Eye (tissue), 1 donor: ENCODE data around the gene FRA10AC1.
A peak's percentile ranks its signal among the peaks of the same experiment; 100 is the strongest.

Experiments used
- DNase-seq: peaks from one replicate; pipeline ENCODE4 v3.0.0-alpha.2; 2015

The FRA10AC1 gene, protein sequence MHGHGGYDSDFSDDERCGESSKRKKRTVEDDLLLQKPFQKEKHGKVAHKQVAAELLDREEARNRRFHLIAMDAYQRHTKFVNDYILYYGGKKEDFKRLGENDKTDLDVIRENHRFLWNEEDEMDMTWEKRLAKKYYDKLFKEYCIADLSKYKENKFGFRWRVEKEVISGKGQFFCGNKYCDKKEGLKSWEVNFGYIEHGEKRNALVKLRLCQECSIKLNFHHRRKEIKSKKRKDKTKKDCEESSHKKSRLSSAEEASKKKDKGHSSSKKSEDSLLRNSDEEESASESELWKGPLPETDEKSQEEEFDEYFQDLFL

DNA sequence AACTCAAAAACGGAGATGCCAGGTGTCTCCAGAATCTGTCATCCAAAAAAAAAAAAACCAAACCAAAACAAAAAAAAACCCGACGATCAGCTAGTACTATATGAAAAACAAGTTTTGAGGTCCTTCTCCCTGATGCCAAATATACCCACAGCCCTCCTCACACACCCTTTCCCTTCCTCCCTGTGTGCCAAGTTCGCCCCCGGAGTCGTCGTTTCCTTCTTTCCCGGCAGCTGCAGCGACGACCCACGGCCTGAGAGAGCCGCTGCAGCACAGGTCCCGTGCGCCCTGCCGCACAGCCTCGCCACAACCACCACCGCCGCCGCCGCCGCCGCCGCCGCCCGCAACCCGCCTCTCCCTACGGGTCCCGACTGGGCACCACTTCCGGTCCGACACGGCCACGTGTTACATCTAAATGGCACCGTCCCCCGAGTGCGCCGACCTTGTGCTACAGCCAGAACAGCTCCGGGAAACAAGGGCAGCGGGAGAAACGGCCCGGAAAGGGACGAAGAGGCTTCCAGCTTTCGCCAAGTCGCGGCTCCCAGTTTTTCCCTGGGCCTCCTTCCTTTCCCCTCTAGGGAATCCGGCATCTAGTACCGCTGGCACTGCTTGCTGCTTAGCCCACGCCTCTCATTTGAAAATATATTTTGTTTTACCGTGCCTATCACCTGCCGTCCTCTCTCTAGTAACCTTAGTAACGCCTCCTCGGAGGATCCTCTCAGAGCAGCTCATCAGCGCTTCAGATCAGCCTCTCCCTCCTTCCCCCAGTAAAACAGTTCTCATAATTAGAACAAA, at the start of gene FRA10AC1:
FRA10AC1 (minus strand) TSS at position 383 of the 792 bp plus-strand sequence. CDS start 2,486 bp downstream, outside the sequence.
- DNase-seq, result peak; percentile 99

DNA sequence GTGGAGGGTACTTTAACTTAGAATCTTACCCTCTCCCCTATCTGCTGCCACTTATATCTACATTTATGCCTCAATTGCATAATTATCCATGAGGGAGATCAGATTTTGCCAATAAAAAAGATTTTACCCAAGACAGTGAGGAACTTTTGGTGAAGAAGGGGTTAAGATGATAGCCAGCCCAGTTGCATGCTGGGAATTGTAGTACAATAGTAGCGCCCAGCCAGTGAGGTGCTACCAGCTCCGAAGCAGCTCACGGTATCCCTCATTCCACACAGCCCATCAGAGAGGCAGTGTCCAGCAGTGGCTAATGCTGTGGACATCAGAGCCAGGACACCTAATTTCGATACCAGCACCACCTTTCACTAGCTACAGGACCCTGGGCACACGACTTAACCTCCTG, 49.4 kb upstream of the FRA10AC1 start:
- DNase-seq, result peak; percentile 71

DNA sequence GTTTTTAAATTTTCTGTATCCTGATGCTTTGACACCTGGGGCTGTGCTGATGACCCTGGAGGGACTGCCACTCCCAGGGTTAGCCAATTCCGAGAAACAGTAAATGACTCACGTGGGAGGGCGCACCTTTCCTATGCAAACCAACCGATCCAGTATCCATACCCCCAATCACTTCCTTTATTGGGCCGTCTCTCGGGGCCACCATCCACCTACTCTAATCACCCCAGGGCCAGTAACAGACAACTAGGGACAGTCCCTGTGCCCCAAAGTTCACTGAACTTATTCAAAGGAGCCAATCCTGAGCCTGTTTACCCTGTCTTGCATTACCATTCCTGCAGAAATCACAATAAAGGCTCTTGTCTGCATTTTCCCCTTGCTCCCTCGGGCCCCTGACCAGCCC, 48.7 kb upstream of the FRA10AC1 start:
- no peak for DNase-seq

DNA sequence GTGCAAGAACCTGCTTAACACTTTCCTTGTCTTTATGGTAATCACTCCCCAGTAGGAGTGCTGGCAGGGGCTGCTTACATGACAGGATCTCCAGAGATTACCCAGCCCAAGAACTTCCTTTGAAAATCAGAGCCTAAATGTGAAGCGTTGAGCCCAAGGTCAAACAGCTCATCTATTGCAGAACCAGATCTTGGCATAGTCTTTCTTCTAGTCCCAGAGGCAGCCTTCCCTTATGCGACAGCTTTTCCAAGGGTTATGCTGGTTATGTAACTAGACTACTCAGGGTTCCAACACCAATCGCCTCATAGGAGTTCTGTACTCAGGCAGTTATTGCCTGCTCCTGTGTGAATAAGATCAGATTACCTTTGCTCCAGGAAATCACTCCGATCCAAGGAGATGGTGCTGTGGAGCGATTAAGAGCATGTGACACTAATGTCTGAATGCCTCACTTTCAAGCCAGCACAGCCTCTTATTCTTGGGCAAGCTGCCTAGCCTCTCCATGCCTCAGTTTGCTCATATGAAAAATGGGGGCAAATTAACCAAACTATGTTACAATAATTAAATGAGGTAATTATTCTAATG, 46.9 kb upstream of the FRA10AC1 start:
- peak; percentile 37 for DNase-seq

DNA sequence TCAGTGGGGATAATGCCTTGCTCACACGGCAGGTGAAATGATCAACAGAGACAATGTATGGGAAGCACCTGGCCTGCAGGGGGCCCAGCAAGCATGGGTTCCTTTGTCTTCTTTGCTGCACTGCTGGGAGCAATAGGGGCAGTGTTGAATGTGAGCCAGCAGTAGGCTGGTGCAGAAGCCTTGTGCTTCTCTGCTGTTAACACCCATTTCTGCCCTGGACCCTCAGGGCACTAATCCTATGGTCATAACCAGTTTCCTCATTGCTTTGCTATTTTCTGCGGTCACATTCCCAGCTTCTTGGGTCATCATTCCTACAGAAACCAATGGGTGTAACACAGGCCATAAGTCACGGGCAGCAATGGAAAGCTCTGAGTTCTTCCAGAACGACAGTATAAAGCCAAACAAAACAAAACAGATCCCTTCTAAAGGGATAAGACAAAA, 44.5 kb upstream of the FRA10AC1 start:
- DNase-seq, result peak; percentile 67

DNA sequence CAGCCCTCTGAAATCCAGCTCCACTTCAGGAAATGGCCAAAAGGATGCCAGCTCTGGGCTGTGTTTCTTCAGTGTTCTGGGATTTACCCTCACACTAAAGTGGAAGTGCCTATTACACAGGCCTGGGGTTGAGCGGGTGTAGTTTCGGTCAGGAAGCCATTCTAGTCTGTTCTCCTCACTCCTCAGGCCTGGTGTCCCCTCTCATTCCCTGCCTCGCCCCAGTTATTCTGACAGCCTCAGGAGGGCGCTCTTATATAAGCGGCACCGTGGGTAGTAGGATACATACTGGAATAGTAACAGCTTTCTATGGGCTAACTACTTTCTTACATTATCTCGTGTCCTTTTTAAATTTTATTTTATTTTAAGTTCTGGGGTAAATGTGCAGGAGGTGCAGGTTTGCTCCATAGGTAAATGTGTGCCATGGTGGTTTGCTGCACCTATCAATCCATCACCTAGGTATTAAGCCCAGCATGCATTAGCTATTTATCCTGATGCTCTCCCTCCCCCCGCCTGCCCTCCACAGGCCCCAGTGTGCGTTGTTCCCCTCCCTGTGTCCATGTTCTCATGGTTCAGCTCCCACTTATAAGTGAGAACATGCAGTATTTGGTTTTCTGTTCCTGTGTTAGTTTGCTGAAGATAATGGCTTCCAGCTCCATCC, 43.1 kb upstream of the FRA10AC1 start:
- no peak for DNase-seq

DNA sequence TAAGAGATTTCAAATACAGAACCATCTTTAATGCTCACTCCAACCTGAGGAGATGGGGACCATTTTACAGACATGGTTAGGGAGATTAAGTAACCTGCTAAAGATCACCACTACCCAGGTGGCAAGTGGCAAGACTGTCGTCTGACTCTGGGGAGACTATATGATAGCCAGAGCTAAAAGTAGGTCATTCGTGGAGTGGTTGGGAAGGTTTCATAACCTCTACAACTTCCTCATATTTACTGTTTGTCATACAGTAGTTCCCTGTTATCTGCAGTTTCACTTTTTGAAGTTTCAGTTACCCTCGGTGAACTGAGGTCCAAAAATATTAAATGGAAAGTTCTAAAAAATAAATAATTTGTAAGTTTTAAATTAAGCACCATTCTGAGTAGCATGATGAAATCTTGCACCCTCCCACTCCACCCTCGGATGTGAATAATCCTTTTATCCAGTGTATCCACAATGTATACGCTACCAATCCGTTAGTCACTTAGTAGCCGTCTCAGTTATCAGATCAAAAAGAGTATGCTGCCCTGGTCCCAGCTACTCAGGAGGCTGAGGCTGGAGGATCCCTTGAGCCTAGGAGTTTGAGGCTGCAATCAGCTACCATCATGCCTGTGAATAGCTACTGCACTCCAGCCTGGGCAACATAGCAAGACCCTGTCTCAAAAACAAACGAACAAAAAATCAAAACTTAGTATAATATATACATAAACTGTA, 40.4 kb upstream of the FRA10AC1 start:
- no peak for DNase-seq

DNA sequence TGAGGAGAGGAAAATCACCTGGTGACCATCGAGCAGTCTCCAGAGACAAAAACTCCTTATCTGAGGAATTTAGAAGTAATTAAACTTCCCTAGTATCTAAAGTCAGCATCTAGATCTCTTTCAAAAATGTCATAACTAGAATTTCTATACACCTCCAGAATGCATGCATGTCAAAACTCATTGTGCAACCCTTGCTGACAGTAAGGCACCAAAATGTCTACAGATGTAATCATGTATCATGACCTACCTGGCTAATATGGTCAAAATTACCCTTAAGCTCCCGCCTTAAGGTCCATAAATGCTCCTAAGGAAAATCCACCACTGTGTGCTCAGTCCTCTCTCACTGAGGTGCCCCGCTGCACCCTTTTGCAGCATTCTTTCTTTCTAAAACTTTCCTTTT, 39.0 kb upstream of the FRA10AC1 start:
- no peak for DNase-seq

DNA sequence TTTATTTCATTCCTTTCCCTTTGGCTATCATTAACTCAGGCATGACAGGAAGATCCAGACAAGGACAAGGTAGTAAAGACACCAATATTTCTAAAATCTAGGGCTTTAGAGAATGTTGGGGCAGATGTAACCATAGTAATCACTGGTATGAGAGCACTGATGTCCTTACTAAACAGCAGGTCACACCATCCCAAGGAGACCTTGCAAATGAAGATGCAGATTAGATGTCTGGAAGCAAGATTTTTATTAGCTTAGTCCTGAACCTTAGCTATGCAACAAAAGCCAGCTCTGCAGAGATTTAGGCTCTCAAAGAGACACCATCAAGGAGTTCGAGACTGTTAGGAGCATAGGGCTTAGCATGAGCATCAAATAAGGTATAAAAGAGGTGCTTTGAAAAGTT, 23.6 kb upstream of the FRA10AC1 start:
- DNase-seq, result no peak

DNA sequence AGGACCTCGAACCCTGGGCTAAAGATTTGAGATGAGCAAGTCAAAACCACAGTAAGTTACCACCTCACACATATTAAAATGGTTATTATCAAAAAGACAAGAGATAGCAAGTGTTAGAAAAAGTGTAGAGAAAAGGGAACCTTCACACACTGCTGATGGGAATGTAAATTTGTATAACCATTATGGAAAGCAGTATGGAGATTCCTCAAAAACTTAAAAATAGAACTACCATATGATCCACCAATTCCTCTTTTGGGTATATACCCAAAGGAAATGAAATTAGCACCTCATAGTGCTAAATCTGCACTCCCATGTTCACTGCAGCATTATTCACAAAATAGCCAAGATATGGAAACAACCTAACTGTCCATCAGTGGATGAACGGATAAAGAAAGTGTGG, 20.8 kb upstream of the FRA10AC1 start:
- DNase-seq, result no peak

DNA sequence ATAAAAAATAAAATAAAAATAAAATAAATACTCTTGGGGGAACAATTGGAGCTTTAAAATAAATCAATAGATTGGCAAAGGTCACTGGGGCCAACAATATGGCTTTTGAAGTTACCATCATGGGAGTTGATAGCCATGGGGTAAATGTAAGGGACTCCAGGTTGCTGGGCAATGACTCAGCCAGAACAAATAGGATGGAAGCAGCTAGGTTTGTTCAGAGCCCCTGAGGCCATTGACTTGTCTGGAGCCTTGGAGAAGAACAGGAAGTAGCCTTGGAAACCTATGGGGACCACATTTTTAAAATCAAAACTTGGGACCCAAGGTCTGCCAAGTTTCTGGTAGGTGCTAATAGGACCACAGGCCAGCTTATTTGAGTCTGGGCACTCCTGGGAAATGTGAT, 20.2 kb upstream of the FRA10AC1 start:
- DNase-seq, result no peak

DNA sequence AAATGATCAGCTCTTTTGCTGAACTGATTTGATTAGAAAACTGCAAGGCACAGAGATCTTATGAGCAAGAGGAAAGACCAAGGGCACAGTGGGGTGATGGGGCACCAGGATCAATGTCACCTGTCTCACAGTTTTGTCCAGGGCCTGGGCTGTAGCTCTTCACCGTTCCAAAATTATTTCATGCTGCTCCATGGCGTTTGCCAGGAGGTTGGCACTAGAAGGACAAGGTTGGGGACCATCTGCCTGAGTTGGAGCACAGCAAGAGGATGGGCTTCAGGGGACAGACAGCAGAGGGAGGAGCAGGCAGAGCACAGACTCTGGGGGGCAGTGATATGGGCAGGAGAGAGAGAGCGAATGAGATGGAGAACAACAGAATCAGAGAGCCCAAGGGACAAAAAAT, 17.5 kb upstream of the FRA10AC1 start:
- no peak for DNase-seq

DNA sequence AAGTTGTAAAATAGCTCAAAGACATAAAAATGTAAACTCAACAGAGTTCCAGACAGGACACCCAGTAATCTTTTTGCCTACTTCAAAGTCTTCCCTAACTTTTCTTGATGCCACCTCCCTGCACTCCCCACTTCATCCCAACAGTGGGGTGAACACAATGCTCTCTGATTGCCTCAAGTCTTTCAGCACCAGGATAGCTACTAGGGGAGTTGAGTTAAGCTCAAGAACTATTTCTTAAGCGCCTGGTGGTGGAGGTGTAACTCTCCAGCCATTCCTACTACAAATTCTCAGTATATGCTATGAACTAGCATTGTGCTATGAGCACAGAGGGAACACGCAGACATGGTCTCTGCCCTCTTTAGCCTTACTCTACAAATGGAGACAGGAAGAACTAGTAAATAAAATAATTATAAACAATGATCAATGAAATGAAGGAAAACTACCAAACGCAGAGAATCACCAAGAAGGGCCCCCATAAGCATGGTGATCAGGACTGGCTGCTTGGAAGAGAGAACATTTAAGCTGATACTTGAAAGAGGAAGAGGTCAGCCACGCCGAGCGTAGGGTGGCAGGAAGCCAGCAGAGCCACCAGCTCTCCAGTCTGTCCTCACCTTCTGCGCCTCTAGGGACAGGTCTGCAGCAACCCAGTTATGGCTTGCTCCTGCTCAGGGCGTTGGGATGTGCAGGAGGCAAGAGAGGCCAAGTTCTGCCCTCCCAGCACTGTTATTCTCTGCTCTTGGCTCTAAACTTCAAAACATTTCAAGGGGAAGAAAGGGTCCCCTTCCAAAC, 16.7 kb upstream of the FRA10AC1 start:
- DNase-seq, result no peak

DNA sequence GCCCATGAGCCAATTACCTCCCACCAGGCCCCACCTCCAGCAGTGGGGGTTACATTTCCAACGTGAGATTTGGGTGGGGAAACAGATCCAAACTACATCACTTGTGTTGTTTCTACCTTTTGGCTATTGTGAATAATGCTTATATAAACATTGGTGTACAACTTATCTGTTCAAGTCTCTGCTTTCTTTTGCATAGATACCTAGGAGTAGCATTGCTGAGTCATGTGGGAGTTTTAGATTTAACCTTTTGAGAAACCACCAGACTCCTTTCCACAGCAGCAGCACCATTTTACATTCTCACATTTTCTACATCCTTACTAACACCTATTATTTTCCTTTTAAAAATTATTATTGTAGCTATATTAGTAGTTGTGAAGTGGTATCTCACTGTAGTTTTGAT, 14.4 kb upstream of the FRA10AC1 start:
- DNase-seq, result no peak

DNA sequence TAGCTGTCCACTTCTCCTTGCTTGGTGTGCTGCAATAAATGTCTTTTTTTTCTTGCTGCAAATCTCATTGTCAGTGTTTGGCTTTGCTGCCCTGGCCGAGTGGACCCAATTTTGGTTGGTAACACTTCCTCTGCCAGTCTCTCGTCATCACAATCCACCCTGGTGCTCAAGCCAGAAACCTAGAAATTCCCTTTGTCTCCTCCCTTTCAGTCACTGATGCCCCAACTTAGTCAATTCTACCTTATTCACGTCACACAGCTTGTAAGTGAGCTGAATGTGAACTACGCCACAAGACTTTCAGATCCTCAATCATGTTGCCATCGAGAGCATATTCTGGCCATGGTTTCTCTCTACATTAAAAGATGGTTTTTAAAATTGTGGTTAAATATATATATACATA, 13.0 kb upstream of the FRA10AC1 start:
- no peak for DNase-seq

DNA sequence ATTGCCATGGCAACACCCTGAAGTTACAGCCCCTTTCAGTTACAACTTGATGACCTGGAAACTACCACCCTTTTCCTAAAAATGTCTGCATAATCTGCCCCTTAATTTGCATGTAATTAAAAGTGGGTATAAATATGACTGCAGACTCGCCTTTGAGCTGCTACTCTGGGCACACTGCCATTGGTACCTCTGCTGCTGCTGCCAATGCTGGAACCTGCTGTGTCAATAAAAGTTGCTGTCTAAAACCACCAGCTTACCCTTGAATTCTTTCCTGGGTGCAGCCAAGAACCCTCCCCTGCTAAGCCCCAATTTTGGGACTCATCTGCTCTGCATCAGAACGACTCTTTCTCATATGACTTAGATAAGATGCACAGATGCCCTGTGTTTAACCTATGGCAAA, 10.2 kb upstream of the FRA10AC1 start:
- DNase-seq, result no peak

DNA sequence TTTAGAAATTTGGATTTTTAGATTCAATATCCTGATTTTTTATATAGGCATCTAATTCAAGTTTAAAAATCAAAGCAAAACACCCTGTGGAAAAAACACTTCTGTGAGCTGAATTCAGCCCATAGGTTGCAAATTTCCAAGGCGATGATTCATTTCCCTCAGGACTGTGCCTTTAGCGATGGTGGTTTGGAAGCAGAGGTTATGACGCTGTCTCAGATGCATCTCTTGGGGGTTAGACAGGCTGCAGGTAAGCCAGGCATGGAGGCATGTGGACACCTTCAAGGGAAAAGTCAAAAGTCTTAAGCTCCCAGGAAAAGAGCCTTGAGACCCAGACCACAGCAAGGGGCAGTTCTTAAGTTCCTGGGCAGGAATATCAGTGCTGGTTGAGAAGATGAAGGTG, 9.5 kb upstream of the FRA10AC1 start:
- no peak for DNase-seq

DNA sequence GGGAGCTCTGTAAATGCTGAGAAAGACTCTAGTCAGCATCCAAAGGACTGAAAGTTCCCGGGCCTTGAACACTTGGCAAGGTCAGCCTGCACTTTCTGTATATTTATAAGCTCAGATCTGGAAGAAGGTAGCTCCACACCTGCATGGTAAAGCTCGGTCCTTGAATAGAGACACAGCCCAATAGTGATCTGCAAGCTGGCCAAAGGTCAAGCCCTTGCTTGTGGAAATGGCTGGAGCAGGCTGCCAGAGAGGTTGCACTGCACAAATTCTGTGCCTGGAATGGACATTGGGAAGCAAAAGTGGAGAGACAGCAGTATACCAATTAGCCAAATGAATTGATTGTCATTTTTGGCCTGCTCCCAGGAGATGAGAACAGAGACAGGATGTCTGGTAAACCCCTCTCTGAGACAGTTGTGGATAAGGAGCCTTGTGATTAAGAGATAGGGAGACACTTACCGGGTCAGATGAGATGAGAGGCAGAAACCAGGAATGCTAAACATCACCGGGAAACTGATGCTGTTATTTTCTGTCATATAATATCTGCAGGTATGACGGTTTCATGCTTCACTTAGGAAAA, 8.0 kb upstream of the FRA10AC1 start:
- no peak for DNase-seq

DNA sequence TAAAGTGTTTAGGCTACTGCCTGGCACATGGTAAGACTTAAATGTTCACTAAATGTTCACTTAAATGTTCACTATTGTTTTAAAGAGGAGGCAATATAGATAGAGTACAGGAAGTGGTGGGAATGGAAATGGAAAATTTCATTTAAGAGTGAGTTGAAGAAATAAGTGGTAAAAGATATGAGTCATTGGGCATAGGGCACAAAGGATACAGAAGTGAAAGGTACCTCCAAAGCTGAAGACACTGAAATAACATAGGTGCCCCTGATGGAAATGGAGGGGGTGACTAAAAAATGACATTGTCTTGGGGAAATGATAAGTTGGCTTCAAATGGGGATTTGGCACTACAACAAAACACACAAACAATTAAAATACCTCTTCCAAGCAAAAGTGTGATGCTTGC, 5.2 kb upstream of the FRA10AC1 start:
- DNase-seq, result no peak

DNA sequence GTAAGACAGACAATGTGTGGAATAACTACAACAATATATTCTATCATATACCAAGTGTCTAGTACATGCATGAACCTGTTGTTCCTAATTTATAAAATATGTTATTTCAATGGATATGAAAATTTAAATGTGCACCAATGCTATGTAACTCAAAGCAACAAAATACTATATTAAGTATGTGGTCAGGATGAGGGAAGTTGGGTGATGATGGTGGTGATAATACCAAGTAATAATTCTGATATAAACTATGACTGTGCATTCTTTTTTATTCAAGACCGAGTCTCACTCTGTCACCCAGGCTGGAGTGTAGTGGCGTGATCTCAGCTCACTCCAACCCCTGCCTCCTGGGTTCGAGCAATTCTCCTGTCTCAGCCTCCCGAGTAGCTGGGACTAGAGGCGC, 2.1 kb upstream of the FRA10AC1 start:
- DNase-seq, result no peak

DNA sequence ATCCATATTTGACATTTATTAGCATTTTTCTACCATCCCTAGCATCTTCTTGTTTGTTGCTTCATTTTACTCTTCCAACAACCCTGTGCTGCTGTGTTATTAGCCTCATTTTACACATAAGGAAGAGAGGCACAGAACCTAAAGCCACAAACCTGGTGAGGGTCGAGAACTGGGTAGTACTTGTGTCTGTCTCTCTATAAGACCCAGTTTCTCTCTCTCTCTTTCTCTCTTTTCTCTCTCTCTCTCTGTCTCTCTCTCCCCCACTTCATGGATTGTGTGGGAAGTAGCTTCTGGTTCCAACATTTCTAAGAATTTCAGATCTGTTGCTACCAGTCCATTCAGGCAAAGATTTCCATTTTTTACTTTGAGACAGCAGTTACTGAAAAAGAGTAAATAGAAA, 1.4 kb upstream of the FRA10AC1 start:
- no peak for DNase-seq

DNA sequence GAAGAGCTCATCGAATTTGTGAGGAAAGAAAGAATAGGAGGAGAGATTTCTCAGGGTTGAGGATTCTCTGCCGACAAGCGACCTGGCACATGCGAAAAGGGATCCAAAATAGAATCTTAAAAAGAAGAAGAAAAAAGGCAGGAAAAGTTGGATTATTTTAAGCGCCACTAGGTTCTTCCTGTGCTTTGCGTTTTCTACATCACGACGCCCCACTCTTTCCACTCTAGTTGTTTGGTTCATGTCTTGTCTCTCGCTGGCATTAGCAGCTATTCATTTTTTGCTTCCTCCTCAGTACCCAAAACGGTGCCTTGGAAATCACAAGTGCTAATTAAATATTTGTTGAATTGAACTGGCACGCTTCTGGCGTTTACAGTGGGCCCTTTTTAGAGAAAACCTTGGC, 674 bp upstream of the FRA10AC1 start:
- no peak for DNase-seq
